Measurements from ENCODE around the gene RMDN2.

The RMDN2 gene

DNA sequence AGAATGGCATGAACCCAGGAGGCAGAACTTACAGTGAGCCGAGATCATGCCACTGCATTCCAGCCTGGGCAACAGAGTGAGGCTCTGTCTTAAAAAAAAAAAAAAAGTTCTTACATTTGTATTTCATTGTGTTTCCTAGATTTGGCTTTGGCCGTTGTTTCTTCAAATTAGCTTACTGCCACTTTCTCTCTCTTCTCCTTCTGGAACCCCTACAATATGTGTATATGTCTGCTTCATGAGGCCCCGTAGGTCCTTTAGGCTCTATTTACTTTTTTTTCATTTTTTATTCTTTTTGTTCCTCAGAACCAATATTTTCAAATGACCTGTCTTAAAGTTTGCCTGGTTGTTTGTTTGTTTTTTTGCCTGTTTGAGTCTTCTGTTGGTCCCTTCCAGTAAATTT is 41.2 kb downstream of the RMDN2 start:
- no peak for TF ChIP-seq MYC (IDR thresholded peaks at IDR 0.05; ENCODE audit: low read depth, low read length)
- no peak for TF ChIP-seq POLR2A (IDR thresholded peaks at IDR 0.05; ENCODE audit: extremely low read depth, insufficient read length)
- TF ChIP-seq, protein P1, sequence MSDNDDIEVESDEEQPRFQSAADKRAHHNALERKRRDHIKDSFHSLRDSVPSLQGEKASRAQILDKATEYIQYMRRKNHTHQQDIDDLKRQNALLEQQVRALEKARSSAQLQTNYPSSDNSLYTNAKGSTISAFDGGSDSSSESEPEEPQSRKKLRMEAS (IDR thresholded peaks at IDR 0.05; ENCODE audit: low read depth, low read length): no peak
- TF ChIP-seq, protein P2, sequence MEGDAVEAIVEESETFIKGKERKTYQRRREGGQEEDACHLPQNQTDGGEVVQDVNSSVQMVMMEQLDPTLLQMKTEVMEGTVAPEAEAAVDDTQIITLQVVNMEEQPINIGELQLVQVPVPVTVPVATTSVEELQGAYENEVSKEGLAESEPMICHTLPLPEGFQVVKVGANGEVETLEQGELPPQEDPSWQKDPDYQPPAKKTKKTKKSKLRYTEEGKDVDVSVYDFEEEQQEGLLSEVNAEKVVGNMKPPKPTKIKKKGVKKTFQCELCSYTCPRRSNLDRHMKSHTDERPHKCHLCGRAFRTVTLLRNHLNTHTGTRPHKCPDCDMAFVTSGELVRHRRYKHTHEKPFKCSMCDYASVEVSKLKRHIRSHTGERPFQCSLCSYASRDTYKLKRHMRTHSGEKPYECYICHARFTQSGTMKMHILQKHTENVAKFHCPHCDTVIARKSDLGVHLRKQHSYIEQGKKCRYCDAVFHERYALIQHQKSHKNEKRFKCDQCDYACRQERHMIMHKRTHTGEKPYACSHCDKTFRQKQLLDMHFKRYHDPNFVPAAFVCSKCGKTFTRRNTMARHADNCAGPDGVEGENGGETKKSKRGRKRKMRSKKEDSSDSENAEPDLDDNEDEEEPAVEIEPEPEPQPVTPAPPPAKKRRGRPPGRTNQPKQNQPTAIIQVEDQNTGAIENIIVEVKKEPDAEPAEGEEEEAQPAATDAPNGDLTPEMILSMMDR (IDR thresholded peaks at IDR 0.05; ENCODE audit: low read depth, low read length): no peak
- DNase-seq (ENCODE audit: low read depth): no peak

DNA sequence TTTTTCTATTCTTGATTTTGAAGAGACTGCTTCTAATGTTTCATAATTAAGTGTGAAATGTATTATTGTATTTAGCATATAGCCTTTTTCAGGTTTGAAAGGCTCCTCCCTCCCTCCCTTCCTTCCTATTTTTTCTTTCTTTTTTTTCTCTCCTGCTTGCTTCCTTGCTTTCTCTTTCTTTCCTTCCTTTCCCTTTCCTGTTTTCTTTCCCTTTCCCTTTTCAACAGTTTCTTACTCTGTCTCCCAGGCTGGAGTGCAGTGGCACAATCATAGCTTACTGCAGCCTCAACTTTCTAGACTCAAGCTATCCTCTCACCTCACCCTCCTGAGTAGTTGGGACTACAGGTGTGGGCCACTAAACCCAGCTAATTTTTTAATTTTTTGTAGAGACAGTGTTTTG is 44.6 kb downstream of the RMDN2 start:
- TF ChIP-seq MYC (IDR thresholded peaks at IDR 0.05; ENCODE audit: low read depth, low read length) (no peak), POLR2A (IDR thresholded peaks at IDR 0.05; ENCODE audit: extremely low read depth, insufficient read length) (no peak)
- TF ChIP-seq, protein P1 (IDR thresholded peaks at IDR 0.05; ENCODE audit: low read depth, low read length): no peak
- TF ChIP-seq, protein P2 (IDR thresholded peaks at IDR 0.05; ENCODE audit: low read depth, low read length): no peak
- H3K4me3 ChIP-seq (ENCODE audit: low read depth, low read length): no peak overlapping the region
- no peak for DNase-seq (ENCODE audit: low read depth)

More for the DNA sequence above, 41.2 kb downstream of the RMDN2 start:
- no peak overlapping the region for H3K4me3 ChIP-seq (ENCODE audit: low read depth, low read length)

DNA sequence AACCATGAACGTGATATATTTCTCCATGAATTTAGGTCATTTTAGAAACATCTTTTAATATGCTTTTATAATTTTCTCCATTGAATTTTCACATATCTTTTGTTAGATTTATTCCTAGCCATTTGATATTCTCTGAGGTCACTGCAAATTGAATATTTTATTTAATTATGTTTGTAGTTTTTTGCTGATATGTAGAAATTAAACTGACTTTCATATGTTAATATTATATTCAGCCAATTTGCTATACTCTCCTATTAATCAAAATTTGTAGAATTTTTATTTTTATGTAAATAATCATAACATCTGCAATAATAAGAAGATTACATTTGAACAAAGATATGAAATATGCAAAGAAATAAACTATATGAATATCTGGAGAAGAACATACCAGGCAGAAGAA is 46.9 kb downstream of the RMDN2 start:
- TF ChIP-seq MYC (IDR thresholded peaks at IDR 0.05; ENCODE audit: low read depth, low read length): no peak
- TF ChIP-seq POLR2A (IDR thresholded peaks at IDR 0.05; ENCODE audit: extremely low read depth, insufficient read length): no peak
- TF ChIP-seq, protein P2 (IDR thresholded peaks at IDR 0.05; ENCODE audit: low read depth, low read length): no peak
- TF ChIP-seq, protein P1 (IDR thresholded peaks at IDR 0.05; ENCODE audit: low read depth, low read length): no peak
- no peak for DNase-seq (ENCODE audit: low read depth)
- no peak overlapping the region for H3K4me3 ChIP-seq (ENCODE audit: low read depth, low read length)

DNA sequence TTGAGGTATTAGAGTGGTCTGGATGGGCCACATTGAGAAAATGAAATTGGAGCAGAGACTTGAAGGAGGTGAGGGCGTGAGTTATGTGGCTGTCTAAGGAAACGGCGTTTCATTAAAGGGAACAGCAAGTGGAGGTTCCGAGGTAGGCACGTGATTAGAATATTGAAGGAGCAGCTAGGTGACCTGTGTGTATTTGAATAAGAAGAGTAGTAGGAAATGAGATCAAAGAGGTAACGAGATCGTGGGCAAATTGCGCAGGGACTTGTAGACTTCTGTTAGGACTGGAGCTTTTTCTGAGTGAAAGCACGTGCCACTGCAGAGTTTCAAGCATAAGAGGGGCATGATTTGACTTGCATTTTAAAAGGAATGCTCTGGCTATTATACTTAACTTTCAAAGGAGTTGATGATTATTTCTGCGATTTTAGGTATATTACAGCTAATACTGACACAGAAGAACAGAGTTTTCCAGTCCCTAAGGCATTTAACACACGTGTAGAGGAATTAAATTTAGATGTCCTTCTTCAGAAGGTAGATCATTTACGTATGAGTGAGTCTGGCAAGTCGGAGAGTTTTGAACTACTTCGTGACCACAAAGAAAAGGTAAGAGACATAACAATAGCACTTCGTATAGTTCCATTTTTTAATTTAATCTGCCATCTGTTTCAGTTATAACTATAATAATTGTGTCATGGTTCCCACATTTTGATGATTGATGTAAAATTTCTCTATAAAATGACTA is 48.7 kb downstream of the RMDN2 start:
- no peak for DNase-seq (ENCODE audit: low read depth)
- TF ChIP-seq MYC (IDR thresholded peaks at IDR 0.05; ENCODE audit: low read depth, low read length) (no peak), POLR2A (IDR thresholded peaks at IDR 0.05; ENCODE audit: extremely low read depth, insufficient read length) (no peak)
- TF ChIP-seq, protein P1 (IDR thresholded peaks at IDR 0.05; ENCODE audit: low read depth, low read length): no peak
- TF ChIP-seq, protein P2 (IDR thresholded peaks at IDR 0.05; ENCODE audit: low read depth, low read length): no peak
- no peak overlapping the region for H3K4me3 ChIP-seq (ENCODE audit: low read depth, low read length)

DNA sequence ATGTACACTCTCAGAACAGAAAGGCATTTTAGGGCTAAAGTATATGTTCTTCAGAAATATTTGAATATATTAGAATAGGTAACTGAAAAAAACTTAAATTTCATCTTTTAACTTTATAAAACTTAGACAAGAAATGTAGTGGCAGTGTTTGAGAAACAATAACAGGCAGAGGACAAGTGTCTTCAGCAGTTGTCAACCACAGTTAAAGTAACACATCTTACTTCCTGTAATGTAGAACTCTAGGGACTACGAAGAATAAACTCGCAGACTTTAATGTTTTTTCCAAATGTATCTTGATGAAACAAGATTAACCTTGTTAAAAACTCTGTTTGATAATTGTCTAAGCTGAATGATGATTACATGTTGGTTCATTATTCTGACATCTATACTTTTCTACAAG is 50.7 kb downstream of the RMDN2 start:
- no peak for DNase-seq (ENCODE audit: low read depth)
- TF ChIP-seq, protein P1 (IDR thresholded peaks at IDR 0.05; ENCODE audit: low read depth, low read length): no peak
- no peak for TF ChIP-seq POLR2A (IDR thresholded peaks at IDR 0.05; ENCODE audit: extremely low read depth, insufficient read length)
- TF ChIP-seq MYC (IDR thresholded peaks at IDR 0.05; ENCODE audit: low read depth, low read length): no peak
- TF ChIP-seq, protein P2 (IDR thresholded peaks at IDR 0.05; ENCODE audit: low read depth, low read length): no peak
- H3K4me3 ChIP-seq (ENCODE audit: low read depth, low read length): no peak overlapping the region

Measured in NB4 (cell line).